ENCODE results near the gene MMP27.
"Not testable (repeated sequence)": the region's sequence is repeated elsewhere in the genome, so short reads cannot be mapped to it uniquely, and the experiment has no call there.

MMP27 gene, protein sequence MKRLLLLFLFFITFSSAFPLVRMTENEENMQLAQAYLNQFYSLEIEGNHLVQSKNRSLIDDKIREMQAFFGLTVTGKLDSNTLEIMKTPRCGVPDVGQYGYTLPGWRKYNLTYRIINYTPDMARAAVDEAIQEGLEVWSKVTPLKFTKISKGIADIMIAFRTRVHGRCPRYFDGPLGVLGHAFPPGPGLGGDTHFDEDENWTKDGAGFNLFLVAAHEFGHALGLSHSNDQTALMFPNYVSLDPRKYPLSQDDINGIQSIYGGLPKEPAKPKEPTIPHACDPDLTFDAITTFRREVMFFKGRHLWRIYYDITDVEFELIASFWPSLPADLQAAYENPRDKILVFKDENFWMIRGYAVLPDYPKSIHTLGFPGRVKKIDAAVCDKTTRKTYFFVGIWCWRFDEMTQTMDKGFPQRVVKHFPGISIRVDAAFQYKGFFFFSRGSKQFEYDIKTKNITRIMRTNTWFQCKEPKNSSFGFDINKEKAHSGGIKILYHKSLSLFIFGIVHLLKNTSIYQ

DNA sequence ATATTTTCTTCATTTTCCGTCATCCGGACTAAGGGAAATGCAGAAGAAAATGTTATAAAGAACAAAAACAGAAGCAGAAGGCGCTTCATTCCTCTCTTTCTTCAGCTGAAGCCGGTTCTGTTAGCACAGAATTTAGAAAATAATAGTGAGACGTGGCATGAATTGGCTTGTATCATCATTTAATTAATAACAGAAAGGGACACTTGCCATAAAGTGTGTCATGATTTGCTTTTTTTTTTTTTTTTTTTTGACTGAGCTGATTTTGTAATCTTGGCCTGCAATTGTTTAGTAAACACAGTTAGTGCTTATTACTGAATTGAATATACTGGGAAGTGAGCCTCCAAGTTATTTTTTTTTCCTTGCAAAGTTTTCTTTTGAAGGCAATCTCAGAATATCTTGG lies at the start of gene MMP27:
Gene MMP27, minus strand, starts transcription at position 144 of the 400 bp plus-strand sequence. Its CDS starts 55 bp downstream, at position 89.
- DNase-seq (ENCODE audit: low read depth in 2 of 2, low spot score in 1 of 2) = no peak

DNA sequence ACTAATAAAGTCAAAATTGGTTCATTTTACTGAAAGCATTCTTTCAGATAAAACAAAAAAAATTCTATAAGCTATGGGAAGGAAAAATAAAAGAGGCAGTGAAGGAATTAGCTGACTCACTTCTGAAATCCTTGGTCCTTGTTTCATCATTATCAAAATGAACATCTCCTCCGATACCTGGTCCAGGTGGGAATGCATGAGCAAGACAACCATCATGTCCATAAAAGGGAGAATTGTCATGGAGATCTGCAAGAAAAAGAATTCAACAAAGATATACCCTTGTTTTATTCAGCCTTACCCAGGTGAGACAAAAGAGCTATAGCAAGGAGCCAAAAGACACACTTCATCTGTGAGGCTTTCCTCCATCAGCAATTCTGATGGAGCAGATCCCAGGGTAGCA lies 47.7 kb upstream of the MMP27 start:
- no peak for DNase-seq (ENCODE audit: low read depth in 2 of 2, low spot score in 1 of 2)

DNA sequence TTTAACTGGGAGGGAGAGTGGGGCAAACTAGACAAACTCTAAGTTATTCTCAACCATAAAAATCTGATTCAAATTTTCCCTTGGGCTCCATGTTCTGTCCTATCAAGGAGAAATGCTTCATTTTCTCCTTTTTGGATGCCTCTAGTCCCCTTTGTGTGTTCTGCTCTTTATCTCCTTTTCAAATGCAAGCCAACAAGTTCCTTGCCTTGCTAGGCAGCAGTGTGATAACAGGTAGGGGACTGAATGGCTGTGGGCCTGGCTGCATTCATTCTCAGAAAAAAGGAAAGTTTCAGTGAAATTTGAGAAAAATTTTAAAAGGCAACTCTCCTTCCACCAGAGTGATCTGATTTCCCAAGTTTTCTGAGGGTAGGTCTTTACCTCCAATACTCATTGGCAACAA lies 46.1 kb upstream of the MMP27 start:
- no peak for DNase-seq (ENCODE audit: low read depth in 2 of 2, low spot score in 1 of 2)

DNA sequence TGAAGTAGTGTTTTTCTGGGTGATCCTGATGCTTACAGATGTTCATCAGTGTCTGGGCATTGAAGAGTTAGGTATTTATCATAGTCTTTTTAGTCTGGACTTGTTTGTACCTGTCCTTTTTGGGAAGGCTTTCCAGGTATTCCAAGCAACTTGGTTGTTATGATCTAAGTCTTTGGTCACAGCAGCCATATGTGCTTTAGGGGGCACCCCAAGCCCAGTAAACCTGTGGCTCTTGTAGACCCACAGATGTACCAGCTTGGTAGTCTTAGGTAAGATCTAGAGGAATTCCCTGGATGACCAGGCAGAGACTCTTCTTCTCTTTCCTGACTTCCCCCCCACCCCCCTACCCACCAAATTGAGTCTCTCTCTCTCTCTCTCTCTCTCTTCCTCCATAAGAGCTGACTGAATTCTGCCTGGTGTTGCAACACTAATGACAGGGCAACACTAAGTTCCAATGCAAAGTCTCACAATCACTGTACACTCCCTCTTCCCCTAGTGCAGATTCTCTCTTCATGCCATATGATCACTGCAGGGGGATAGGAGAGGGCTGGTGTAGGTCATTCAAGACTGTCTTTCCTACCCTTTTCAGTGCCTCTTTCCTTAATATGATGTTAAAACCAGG lies 43.6 kb upstream of the MMP27 start:
- no peak for DNase-seq (ENCODE audit: low read depth in 2 of 2, low spot score in 1 of 2)

DNA sequence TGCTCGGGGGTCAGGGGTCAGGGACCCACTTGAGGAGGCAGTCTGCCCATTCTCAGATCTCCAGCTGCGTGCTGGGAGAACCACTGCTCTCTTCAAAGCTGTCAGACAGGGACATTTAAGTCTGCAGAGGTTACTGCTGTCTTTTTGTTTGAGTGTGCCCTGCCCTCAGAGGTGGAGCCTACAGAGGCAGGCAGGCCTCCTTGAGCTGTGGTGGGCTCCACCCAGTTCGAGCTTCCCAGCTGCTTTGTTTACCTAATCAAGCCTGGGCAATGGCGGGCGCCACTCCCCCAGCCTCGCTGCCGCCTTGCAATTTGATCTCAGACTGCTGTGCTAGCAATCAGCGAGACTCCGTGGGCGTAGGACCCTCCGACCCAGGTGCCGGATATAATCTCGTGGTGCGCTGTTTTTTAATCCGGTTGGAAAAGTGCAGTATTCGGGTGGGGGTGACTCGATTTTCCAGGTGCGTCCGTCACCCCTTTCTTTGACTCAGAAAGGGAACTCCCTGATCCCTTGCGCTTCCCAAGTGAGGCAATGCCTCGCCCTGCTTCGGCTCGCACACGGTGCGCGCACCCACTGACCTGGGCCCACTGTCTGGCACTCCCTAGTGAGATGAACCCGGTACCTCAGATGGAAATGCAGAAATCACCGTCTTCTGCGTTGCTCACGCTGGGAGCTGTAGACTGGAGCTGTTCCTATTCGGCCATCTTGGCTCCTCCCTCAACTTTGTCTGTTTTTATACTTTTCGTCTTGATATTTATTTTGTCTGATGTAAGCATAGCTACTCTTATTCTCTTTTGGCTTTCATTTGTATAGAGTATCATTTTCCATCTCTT lies 41.4 kb upstream of the MMP27 start:
- not testable (repeated sequence) for DNase-seq (ENCODE audit: low read depth in 2 of 2, low spot score in 1 of 2)

DNA sequence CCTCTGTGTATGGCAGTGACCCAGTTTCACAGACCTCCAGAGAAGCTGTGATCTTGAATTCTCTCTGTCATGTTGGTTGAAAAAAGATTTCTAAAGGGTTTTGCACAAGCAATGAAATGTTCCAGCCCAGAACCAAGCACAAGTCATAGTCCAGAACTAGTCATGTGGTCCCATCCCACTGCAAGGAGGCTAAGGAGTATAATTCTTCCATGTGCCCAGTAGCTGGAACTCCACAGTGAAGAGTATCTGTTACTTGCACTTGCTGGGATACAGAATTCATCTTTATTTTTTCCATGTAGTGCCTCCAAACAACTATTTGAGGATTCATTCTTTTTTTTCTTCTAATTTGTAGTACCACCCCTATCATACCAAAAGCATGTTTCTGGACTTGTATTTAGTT lies 29.1 kb upstream of the MMP27 start:
- no peak for DNase-seq (ENCODE audit: low read depth in 2 of 2, low spot score in 1 of 2)

DNA sequence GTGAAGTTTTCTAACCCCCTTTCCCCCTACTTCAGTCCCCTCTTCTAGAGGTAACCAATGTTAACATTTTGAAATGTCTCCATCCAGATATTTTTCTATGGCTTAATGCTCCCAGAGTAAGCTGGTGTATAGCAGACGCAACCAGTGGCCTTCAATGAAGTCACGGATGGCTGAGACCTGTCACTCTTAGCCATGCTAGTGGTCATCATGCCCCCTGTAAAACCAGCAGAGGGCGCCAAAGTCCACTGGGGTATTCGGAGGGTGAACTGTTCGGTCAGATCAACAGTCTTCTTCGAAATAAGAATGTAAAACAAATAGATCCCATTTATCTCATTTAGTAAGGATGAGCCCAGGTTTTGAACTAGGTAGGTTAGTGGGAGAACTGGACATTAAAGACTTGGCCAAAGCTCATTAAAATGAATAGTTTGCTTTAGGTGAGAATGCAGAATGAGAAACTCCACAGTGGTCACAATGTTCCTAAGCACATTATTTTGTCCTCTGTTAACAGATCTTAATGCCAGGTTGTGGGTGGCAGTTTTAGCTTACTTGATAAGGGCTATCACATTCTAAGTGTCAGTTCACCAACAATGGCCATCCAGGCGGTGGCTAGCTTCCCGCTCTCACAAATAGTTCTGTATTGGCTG lies 27.8 kb upstream of the MMP27 start:
- no peak for DNase-seq (ENCODE audit: low read depth in 2 of 2, low spot score in 1 of 2)

DNA sequence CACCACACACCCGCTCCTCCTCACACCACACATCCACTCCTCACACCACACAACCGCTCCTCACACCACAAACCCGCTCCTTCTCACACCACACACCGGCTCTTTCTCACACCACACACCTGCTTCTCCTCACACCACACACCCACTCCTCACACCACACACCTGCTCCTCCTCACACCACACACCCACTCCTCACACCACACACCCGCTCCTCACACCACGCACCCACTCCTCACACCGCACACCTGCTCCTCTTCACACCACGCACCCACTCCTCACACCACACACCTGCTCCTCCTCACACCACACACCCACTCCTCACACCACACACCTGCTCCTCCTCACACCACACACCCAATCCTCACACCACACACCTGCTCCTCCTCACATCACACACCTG lies 25.4 kb upstream of the MMP27 start:
- not testable (repeated sequence) for DNase-seq (ENCODE audit: low read depth in 2 of 2, low spot score in 1 of 2)

DNA sequence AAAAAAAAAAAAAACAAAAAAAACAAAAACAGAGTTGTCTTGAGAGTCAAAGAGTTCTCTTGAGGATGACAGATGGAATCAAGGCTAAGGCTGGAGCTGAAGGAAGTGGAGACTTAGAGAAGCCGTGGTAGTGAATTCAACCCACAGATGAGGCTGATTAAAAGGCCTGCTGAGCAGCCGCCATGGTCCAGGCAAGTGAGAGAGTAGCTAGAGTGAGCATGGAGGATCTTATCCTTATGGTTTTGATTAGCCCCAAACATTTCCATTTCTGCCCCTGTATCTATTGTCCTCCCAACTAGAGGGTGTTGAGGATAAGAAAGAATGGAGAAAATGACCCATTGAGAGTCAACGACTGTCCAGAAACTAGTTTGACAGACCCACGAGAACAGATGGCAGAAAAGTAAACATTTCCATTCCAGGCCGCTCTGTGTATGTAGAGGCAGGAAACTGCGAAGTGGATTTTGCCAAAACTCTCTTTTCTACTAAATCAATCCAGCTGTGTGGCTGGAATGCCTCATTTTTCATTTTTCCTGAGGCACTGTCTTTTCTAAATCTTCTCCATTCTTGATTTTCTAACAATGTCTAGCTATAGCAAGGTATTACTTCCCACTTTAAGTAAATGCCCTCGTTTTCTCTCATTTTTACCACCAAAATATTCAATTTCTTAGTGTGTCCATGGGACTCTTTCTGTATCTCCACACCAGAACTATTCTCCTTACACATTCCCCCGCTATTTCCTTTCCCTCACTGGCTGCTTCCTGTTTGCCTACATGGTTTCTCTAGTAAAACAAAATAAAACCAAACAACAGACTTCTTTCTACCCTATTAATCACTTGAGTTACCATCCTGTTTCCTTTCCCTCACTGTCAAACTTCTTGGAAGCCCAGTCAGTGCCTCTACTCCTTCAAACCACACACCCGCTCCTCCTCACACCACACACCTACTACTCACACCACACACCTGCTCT lies 24.6 kb upstream of the MMP27 start:
- no peak for DNase-seq (ENCODE audit: low read depth in 2 of 2, low spot score in 1 of 2)

DNA sequence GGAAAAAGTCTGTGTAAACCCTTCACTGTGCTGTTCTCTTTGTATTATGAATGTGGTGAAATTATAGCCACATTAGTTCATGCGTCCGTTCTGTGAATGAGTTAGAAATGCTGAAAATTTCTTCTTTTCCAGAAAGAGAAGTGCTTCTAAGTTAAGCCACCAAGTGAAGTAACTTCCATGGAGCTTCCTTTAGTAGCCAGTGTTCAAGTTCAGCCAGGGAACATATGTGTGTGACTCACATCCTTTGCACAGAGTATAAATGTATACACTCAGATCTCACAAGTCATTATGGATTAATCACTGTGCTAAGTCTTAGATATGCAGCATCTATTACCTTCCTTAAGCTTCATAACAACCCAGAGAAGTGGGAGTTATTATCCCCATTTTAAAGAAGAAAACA lies 22.3 kb upstream of the MMP27 start:
- no peak for DNase-seq (ENCODE audit: low read depth in 2 of 2, low spot score in 1 of 2)

DNA sequence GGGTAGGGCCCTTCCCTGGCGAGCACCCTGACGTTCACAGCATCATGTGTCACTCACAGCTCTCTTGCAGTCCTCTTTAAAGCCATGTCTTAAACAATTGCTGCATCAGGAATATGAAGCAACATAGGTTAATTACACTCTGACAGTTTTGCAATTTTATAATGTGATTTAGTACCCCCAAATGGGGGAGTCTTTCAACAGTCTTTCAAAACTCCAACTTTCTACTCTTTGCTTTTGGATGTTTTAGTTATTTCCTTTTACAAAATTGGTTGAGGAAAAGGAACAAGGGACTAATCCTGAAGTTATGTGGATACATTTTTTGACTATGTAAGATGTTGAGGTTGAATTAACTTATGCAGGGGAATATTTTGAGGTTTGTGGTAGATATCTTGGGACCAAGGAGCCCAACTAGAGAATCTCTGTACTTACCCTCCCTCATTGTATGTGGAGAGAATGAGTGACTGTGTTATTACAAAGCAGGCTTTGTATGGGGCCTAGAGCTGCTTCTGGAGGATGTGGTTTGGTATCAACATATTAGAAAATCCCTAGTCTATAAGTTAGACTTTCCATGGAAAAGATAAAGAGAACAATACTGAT lies 19.4 kb upstream of the MMP27 start, which contains the start of gene MMP8:
Gene MMP8, minus strand, starts transcription at position 51 of the 597 bp plus-strand sequence. CDS start 99 bp downstream, outside the sequence.
- no peak for DNase-seq (ENCODE audit: low read depth in 2 of 2, low spot score in 1 of 2)

DNA sequence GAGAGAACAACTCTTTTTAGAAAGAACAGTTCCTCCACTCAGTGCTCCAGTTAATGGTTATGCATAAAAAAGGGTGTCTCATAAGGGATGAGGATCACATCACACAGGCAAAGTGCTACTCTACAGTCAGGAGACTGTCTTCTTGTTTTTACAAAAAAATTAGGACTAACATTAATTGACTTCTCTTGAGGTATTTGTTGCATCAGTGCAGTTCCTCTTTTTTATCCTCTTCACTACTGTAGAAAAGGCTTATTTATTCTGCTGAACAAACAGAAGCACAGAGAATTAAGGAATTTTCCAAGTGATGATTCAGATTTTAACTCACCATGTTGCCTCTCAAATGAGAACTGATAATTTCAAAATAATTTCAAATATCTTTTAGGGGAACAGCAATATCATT lies 17.3 kb upstream of the MMP27 start:
- DNase-seq (ENCODE audit: low read depth in 2 of 2, low spot score in 1 of 2) = no peak

DNA sequence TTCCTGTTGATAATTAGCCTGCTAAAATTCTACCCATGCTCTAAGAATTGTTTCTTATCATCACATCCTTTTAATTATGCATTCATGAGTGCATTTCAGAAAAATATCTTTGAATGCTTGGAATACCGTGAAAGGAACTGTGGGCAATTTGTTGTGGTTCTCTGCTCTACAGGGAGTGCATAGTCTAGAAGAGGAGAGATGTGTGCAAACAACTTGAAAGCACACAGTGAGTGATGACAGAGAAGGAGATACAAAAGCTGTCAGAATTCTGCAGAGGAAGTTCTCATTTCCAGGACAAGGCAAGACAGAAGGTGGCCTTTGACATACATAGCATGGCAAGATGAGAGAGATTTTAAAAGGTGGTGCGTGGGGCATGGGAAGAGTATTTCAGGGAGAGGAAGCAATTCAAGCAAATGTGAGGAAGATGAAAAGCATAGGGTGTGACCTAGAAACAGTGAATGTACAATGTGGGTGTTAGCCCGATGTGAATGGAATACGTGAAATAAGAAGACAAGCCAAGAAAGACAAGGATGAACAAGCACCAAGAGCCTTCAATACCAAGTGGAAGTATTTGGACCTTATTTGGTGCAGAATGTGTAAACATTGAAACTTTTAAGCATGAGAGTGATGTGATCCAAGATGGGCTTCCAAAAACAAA lies 14.2 kb upstream of the MMP27 start:
- DNase-seq (ENCODE audit: low read depth in 2 of 2, low spot score in 1 of 2) = no peak

DNA sequence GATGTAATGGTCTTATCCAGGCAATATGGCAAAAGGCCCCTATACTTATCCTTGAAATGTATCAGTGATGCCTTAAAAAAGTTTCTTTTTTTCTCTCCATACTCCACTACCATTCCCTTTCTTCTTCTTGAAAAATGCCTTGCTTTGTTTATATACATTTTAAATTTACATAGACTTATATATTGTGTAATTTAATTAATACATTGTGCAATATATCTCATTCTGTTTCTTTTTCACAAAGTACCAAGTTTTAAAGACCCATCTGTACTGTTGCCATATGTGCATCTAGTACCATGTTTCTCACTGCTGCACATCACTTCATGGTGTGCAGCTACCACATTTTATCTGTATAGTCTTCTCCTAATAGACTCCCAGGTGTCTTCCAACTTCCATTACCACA lies 11.7 kb upstream of the MMP27 start:
- DNase-seq (ENCODE audit: low read depth in 2 of 2, low spot score in 1 of 2) = no peak

DNA sequence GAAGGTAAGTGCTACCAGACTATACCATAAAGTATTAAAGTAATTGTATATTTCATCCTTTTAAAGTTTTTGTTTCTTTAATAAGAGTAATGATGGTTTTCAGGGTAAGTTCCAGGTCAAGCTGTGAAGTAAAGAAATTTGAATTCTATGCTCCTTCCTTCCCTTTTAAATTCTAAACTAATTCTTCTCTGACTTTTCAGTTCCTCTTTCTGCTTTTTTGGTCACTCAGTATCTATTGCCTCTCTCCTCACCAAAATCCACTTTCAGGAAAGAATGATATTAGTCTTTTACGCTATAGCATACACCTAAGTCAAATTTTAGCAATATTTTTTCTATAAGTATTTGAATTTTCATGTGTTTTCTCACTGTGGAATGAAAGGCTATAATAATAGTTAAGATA lies 11.0 kb upstream of the MMP27 start:
- no peak for DNase-seq (ENCODE audit: low read depth in 2 of 2, low spot score in 1 of 2)

DNA sequence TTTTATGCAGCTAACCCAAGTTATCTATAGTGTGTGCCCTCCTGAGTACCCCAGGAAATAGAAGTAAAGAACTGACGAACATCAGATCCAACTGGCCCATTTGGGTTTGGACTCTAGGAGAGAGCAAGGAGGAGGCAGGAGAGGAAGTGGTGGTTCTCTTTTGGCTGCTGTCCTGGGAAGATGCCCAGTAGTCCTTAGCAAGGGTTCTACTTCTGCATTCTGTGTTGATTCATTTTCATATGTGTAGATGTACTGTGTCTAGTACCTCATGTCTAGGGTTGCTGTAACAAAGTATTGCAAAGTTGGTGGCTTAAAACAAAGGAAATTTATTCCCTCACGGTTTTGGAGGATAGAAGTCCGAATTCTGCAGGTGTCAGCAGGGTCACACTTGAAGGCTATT lies 6.6 kb upstream of the MMP27 start:
- no peak for DNase-seq (ENCODE audit: low read depth in 2 of 2, low spot score in 1 of 2)

DNA sequence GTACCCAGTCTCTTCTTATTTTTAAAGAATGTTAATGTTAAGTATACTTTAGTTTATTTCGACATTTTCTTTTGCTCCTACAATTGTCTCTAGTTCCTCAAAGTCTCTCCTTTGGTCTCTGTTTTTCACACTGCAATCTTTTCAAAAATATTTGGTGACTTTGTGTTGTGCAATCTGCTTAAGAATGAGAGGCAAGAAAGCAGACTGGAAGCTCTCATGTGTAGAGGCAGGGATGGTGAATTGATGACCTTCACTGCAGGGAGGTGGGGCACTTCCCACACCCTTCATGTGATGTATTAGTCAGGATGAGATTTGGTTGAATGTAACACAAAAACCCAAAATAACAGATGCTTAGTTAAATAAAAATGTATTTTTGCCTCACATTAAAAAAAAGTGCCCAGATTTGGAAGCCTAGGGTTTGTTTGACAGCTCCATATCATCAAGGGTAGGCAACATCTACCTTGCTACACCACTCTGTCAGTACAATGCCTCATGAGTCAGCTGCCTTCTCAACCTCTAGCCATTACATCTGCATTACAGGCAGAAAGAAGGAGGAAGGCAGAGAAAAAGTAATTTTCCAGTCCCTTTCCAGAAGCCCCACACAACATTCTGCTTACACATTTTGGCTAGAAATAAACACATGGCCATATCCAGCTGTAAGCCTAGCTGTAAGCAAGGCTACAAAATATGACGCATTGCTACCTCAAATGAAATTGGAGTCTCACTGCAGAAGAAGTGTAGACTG lies 3.8 kb upstream of the MMP27 start:
- DNase-seq (ENCODE audit: low read depth in 2 of 2, low spot score in 1 of 2) = no peak

DNA sequence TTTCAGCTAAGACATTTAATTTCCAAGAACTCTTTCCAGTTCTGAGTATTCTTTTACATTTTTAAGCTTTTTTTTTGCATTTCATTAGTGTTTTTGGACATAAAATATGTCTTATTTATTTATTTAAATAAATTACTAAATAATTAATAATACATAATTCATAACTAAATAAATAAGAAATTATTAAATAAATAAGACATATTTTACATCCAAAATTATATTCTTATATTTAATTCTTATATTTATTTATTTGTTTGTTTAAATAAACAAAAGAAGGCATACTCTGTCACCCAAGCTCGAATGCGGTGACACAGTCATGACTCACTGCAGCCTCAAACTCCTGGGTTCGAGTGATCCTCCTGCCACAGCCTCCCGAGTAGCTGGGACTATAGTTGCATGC lies 3.1 kb upstream of the MMP27 start:
- DNase-seq (ENCODE audit: low read depth in 2 of 2, low spot score in 1 of 2) = no peak

All from stimulated activated CD8-positive, alpha-beta memory T cell treated with anti-CD3 and anti-CD28 coated beads, Interleukin-4, amount 100 ng/mL, for 4 hours (primary cell).